ENCODE measurements around the gene ACAN. TPM values are rescaled to one million over a fixed set of nuclear protein-coding genes. Genes with fewer than 3 reads are reported as not detected.

The ACAN gene
- total and polyA plus RNA-seq, 2 donors (not counting 3 experiments of a cell fraction or from before 2014, with no cell fraction given): not detected

- Histone ChIP-seq H3K4me2 (ENCODE audit: insufficient read depth, low read length) (no peak overlapping the region), H4K20me1 (replicated peaks; ENCODE audit: control insufficient read depth, extremely low read depth, insufficient read depth, low read length) (no peaks in the 10 kb centered on the region), H3K27me3 (ENCODE audit: control insufficient read depth in 2 of 2, insufficient read depth in 2 of 2, low read length in 2 of 2) (peaks cover 12 to 16% of the 10 kb centered on the region in 2 experiments), H3K36me3 (ENCODE audit: control insufficient read depth in 2 of 2, extremely low read depth in 1 of 2, insufficient read depth in 2 of 2, low read length in 2 of 2) (no peaks in the 10 kb centered on the region), H3K4me3 (replicated peaks in 1 of 3; ENCODE audit: insufficient read depth in 1 of 3, low read depth in 1 of 3, low read length in 3 of 3) (no peak overlapping the region), H3K4me1 (ENCODE audit: control insufficient read depth, extremely low read depth, insufficient read depth, low read length) (no peaks in the 10 kb centered on the region), H3K79me2 (ENCODE audit: control insufficient read depth, insufficient read depth, low read length) (no peaks in the 10 kb centered on the region), H3K27ac (ENCODE audit: insufficient read depth, low read depth, low read length) (no peak overlapping the region), H2AFZ (ENCODE audit: low read depth, low read length) (no peak overlapping the region), H3K9ac (replicated peaks; ENCODE audit: extremely low read depth, insufficient read depth, low read length) (no peak overlapping the region), H3K9me3 (replicated peaks; ENCODE audit: control insufficient read depth, insufficient read depth, low read length) (no peaks in the 10 kb centered on the region), H3K9me1 (replicated peaks; ENCODE audit: control insufficient read depth, extremely low read depth, insufficient read depth, low read length) (no peaks in the 10 kb centered on the region)
- ChIA-PET CTCF (no interaction called here), POLR2A (no interaction called here)
- FAIRE-seq (no peak), DNase-seq (ENCODE audit: low read depth, low spot score) (no peak)
- dilution Hi-C loops (cut with MboI; ENCODE audit: extremely low pct_ligation_motif_present, low sequenced_read_pairs): no loop called here
- TF ChIP-seq FOS (IDR thresholded peaks at IDR 0.05; ENCODE audit: borderline replicate concordance, insufficient read depth, low read length) (no peak), GATA2 (IDR thresholded peaks at IDR 0.05; ENCODE audit: insufficient read depth, insufficient read length, low read depth, low read length) (no peak), EZH2 (IDR thresholded peaks at IDR 0.05; ENCODE audit: borderline replicate concordance, low read depth, low read length, severe bottlenecking) (no peak), POLR2AphosphoS5 (IDR thresholded peaks at IDR 0.05; ENCODE audit: insufficient read depth, low read depth, low read length) (no peak), JUN (IDR thresholded peaks at IDR 0.05; ENCODE audit: borderline replicate concordance, insufficient read depth, insufficient read length, low read depth) (no peak), MYC (IDR thresholded peaks at IDR 0.05; ENCODE audit: low read depth, low read length) (no peak), MAX (IDR thresholded peaks at IDR 0.05; ENCODE audit: insufficient read depth, insufficient read length) (no peak)
- intact Hi-C loops (cut with micrococcal nuclease): no loop called here
- no TSS peak for BruUV-seq (replicated peaks)
These were observed 5.4 kb upstream of the ACAN start for GRCh38 chr15:88797663-88798339.

GRCh38 chr15:88799341-88799740, 3.9 kb upstream of the ACAN start:
- ChIA-PET POLR2A (no interaction called here), CTCF (interaction anchor here (1.2 to 1.5 kb wide), 2 partner anchors 26 to 35 kb away, joined by 4 to 6 read pairs; no protein-coding TSS in a partner anchor)
- Histone ChIP-seq H3K36me3 (ENCODE audit: control insufficient read depth in 2 of 2, extremely low read depth in 1 of 2, insufficient read depth in 2 of 2, low read length in 2 of 2) (no peaks in the 10 kb centered on the region), H3K79me2 (ENCODE audit: control insufficient read depth, insufficient read depth, low read length) (no peaks in the 10 kb centered on the region), H3K27ac (ENCODE audit: insufficient read depth, low read depth, low read length) (no peak overlapping the region), H3K9me1 (replicated peaks; ENCODE audit: control insufficient read depth, extremely low read depth, insufficient read depth, low read length) (no peaks in the 10 kb centered on the region), H3K4me1 (ENCODE audit: control insufficient read depth, extremely low read depth, insufficient read depth, low read length) (no peaks in the 10 kb centered on the region), H3K4me2 (ENCODE audit: insufficient read depth, low read length) (no peak overlapping the region), H3K27me3 (ENCODE audit: control insufficient read depth in 2 of 2, insufficient read depth in 2 of 2, low read length in 2 of 2) (peaks cover 23% of the 10 kb centered on the region in 2 experiments), H3K9me3 (replicated peaks; ENCODE audit: control insufficient read depth, insufficient read depth, low read length) (no peaks in the 10 kb centered on the region), H4K20me1 (replicated peaks; ENCODE audit: control insufficient read depth, extremely low read depth, insufficient read depth, low read length) (no peaks in the 10 kb centered on the region), H2AFZ (ENCODE audit: low read depth, low read length) (no peak overlapping the region), H3K4me3 (replicated peaks in 1 of 3; ENCODE audit: insufficient read depth in 1 of 3, low read depth in 1 of 3, low read length in 3 of 3) (no peak overlapping the region), H3K9ac (replicated peaks; ENCODE audit: extremely low read depth, insufficient read depth, low read length) (no peak overlapping the region)
- BruUV-seq (replicated peaks): no TSS peak
- intact Hi-C loops (cut with micrococcal nuclease): no loop called here
- FAIRE-seq (no peak), DNase-seq (ENCODE audit: low read depth, low spot score) (no peak)
- no peak for TF ChIP-seq MYC (IDR thresholded peaks at IDR 0.05; ENCODE audit: low read depth, low read length)
- no peak for TF ChIP-seq JUN (IDR thresholded peaks at IDR 0.05; ENCODE audit: borderline replicate concordance, insufficient read depth, insufficient read length, low read depth)
- TF ChIP-seq GATA2 (IDR thresholded peaks at IDR 0.05; ENCODE audit: insufficient read depth, insufficient read length, low read depth, low read length): no peak
- TF ChIP-seq FOS (IDR thresholded peaks at IDR 0.05; ENCODE audit: borderline replicate concordance, insufficient read depth, low read length): no peak
- TF ChIP-seq EZH2 (IDR thresholded peaks at IDR 0.05; ENCODE audit: borderline replicate concordance, low read depth, low read length, severe bottlenecking): no peak
- TF ChIP-seq POLR2AphosphoS5 (IDR thresholded peaks at IDR 0.05; ENCODE audit: insufficient read depth, low read depth, low read length): no peak
- TF ChIP-seq POLR2A (IDR thresholded peaks at IDR 0.05; ENCODE audit: low read depth, low read length): no peak
- TF ChIP-seq CTCF (IDR thresholded peaks at IDR 0.05; ENCODE audit: extremely low read depth in 1 of 2, insufficient read depth in 1 of 2, low read depth in 1 of 2, low read length in 2 of 2): no peak
- no peak for TF ChIP-seq MAX (IDR thresholded peaks at IDR 0.05; ENCODE audit: insufficient read depth, insufficient read length)
- dilution Hi-C loops (cut with MboI; ENCODE audit: extremely low pct_ligation_motif_present, low sequenced_read_pairs): no loop called here
